ENCODE results near the gene CCDC13.

- TF ChIP-seq CTCF (conservative IDR thresholded peaks at IDR 0.05), result no peak
- no peak for TF ChIP-seq EZH2 (IDR thresholded peaks at IDR 0.05; ENCODE audit: low read depth)
These were observed 31.3 kb downstream of the CCDC13 start for GRCh38 chr3:42741796-42742195.
